Suprapubic skin (tissue), 4 donors: ENCODE data around the gene IQGAP2.

Source experiments
- EP300 ChIP-seq: sonication (generic); formaldehyde crosslinking; IDR thresholded peaks from one replicate; pipeline ENCODE4 v1.6.1; 2017; ENCODE audit warnings: antibody characterized with exemption
- POLR2A ChIP-seq, 2 donors: fragments of 450-650 bp; IDR thresholded peaks; one replicate each; pipeline ENCODE4 v1.6.1; 2017; ENCODE audit warnings: antibody characterized with exemption in 2 of 2, mild to moderate bottlenecking in 2 of 2, moderate library complexity in 2 of 2
- POLR2AphosphoS5 ChIP-seq, 3 donors: sonication (generic); formaldehyde crosslinking; IDR thresholded peaks; one replicate each; pipeline ENCODE4 v1.6.1; 2017; ENCODE audit warnings: antibody characterized with exemption in 3 of 3
- TF ChIP-seq, protein P1 (sequence below), 2 donors: fragments of 200-600 bp in 1 of 2; fragments of 450-650 bp in 1 of 2; sonication (generic) in 1 of 2; IDR thresholded peaks; one replicate each; pipeline ENCODE4 v1.5.1; 2016 to 2019; ENCODE audit warnings: antibody characterized with exemption in 2 of 2, mild to moderate bottlenecking in 1 of 2, moderate library complexity in 1 of 2

DNA sequence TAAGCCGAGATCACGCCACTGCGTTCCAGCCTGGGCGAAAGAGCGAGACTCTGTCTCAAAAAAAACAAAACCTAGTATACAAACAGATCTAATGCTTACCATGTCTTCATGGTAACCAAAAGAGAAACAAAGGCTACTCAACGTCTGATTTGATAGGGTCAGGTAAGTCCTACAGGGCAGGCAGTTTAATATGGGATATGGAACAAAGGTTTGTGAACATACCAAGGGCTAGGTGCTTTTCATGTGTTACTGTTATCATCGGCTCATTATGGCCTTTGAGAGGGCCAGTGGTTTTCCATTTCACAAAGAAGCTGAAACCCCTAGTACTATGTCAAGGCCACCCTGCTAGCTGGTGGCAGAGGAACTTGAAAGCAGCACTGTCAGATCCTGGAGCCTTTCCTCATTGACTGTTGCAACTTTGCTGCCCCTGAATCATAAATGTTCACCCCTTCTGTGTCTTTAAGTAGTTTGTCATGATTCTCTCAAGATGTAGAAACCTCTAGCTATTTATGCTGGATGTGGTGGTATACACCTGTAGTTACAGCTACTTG is 5.1 kb downstream of the IQGAP2 start:
- TF ChIP-seq, protein P1, sequence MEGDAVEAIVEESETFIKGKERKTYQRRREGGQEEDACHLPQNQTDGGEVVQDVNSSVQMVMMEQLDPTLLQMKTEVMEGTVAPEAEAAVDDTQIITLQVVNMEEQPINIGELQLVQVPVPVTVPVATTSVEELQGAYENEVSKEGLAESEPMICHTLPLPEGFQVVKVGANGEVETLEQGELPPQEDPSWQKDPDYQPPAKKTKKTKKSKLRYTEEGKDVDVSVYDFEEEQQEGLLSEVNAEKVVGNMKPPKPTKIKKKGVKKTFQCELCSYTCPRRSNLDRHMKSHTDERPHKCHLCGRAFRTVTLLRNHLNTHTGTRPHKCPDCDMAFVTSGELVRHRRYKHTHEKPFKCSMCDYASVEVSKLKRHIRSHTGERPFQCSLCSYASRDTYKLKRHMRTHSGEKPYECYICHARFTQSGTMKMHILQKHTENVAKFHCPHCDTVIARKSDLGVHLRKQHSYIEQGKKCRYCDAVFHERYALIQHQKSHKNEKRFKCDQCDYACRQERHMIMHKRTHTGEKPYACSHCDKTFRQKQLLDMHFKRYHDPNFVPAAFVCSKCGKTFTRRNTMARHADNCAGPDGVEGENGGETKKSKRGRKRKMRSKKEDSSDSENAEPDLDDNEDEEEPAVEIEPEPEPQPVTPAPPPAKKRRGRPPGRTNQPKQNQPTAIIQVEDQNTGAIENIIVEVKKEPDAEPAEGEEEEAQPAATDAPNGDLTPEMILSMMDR (IDR thresholded peaks at IDR 0.05): no peak
- no peak for TF ChIP-seq POLR2AphosphoS5 (IDR thresholded peaks at IDR 0.05)
- no peak for TF ChIP-seq POLR2A (IDR thresholded peaks at IDR 0.05)
- TF ChIP-seq EP300: no peak
